GM12878 (cell line): Measurements from ENCODE around the gene CES4A. TPM values are rescaled to one million over a fixed set of nuclear protein-coding genes. Genes with fewer than 3 reads are reported as not detected.

Source experiments
- ATAC-seq: fragments of 200-7000 bp; cut with Tn5 transposase; 3 replicates; pipeline ENCODE4 v1.9.1; 2020; ENCODE audit warnings: mild to moderate bottlenecking, moderate library complexity
- BruUV-seq: library from RNA; stranded (reverse); fragments of 400-500 nt; replicated peaks from 2 replicates; lab custom pipeline; 2021; lab: Mats Ljungman, UMichigan
- CTCF ChIA-PET: fragments of 300-600 bp; sonication (Branson Sonifier 250); formaldehyde crosslinking; extraction: SDS; loops from one replicate; lab custom pipeline; 2021; ENCODE audit warnings: inconsistent platforms; lab: Yijun Ruan, JAX
- POLR2A ChIA-PET: fragments of 350-600 bp; formaldehyde crosslinking; extraction: SDS; loops from one replicate; lab custom pipeline; 2021; ENCODE audit warnings: inconsistent platforms; lab: Charles Lee
- RAD21 ChIA-PET: fragments of 300-600 bp; sonication (Branson Sonifier 250); formaldehyde crosslinking; loops from one replicate; lab custom pipeline; 2023; ENCODE audit warnings: antibody characterized with exemption; ENCODE audit not compliant: unreplicated experiment; lab: Charles Lee
- SMC1A ChIA-PET: fragments of 300-600 bp; sonication (Branson Sonifier 250); formaldehyde crosslinking; loops from one replicate; lab custom pipeline; 2023; ENCODE audit not compliant: unreplicated experiment, uncharacterized antibody; lab: Charles Lee
- DNase-seq: peaks from one replicate; pipeline ENCODE4 v3.0.0-alpha.2; 2011; ENCODE audit warnings: low read depth, low spot score
- FAIRE-seq: peaks from 3 replicates; lab custom pipeline; 2011; peaks lifted over from hg19 to GRCh38; lab: Jason Lieb, UNC
- H2AFZ ChIP-seq: 2 replicates; pipeline ENCODE4 v1.6.0; 2011; ENCODE audit warnings: low read depth, low read length, control low read depth; ENCODE audit not compliant: control insufficient read depth
- H3K27ac ChIP-seq: 2 replicates; pipeline ENCODE4 v1.5.1; 2011; ENCODE audit warnings: control low read depth; ENCODE audit not compliant: control insufficient read depth, insufficient read depth
- H3K27me3 ChIP-seq, 2 experiments: replicated peaks in 1 of 2; 2 replicates each; pipeline versions ENCODE4 v1.6.0 to v1.6.1; 2011; ENCODE audit warnings: low read length in 1 of 2; ENCODE audit not compliant: control insufficient read depth in 2 of 2, insufficient read depth in 2 of 2
- H3K36me3 ChIP-seq, 2 experiments: 2 replicates each; pipeline ENCODE4 v1.5.1; 2011; ENCODE audit warnings: low read length in 1 of 2; ENCODE audit not compliant: control insufficient read depth in 2 of 2, insufficient read depth in 2 of 2
- H3K4me1 ChIP-seq: 2 replicates; pipeline ENCODE4 v1.6.1; 2011; ENCODE audit warnings: mild to moderate bottlenecking, low read length, moderate library complexity, mixed read lengths; ENCODE audit not compliant: control insufficient read depth, insufficient read depth
- H3K4me2 ChIP-seq: 2 replicates; pipeline ENCODE4 v1.6.0; 2011; ENCODE audit warnings: control low read depth; ENCODE audit not compliant: control insufficient read depth, insufficient read depth
- H3K4me3 ChIP-seq: fragments of 200-600 bp; sonication (generic); 2 replicates; pipeline ENCODE4 v1.5.1; 2016
- H3K79me2 ChIP-seq: 2 replicates; pipeline ENCODE4 v1.6.0; 2011; ENCODE audit warnings: low read length; ENCODE audit not compliant: control insufficient read depth, insufficient read depth
- H3K9ac ChIP-seq: 2 replicates; pipeline ENCODE4 v1.8.0; 2011; ENCODE audit warnings: low read length, control low read depth, mixed read lengths; ENCODE audit not compliant: control insufficient read depth, insufficient read depth
- H3K9me3 ChIP-seq: replicated peaks from 3 replicates; pipeline ENCODE4 v1.5.1; 2011; ENCODE audit warnings: mild to moderate bottlenecking, low read length; ENCODE audit not compliant: control insufficient read depth, insufficient read depth
- H4K20me1 ChIP-seq: 2 replicates; pipeline ENCODE4 v1.6.0; 2011; ENCODE audit not compliant: control insufficient read depth, insufficient read depth
- CBX5 ChIP-seq: sonication (generic); IDR thresholded peaks from 2 replicates; pipeline ENCODE4 v1.6.1; 2016; ENCODE audit warnings: low read depth, moderate library complexity, mild to moderate bottlenecking, inconsistent platforms
- HDGF ChIP-seq: fragments of 450-650 bp; IDR thresholded peaks from 2 replicates; pipeline ENCODE4 v1.6.1; 2016; ENCODE audit warnings: antibody characterized with exemption
- NRF1 ChIP-seq: conservative IDR thresholded peaks from 2 replicates; pipeline ENCODE4 v1.6.1; 2011; ENCODE audit warnings: mild to moderate bottlenecking, low read depth, low read length, improper control_type of control experiment
- SMARCA5 ChIP-seq: fragments of 450-650 bp; IDR thresholded peaks from 2 replicates; pipeline ENCODE4 v1.6.1; 2017; ENCODE audit warnings: mild to moderate bottlenecking
- SUPT20H ChIP-seq: IDR thresholded peaks from 2 replicates; pipeline ENCODE4 v1.6.1; 2011; ENCODE audit warnings: low read depth, mild to moderate bottlenecking, low read length, moderate library complexity, borderline replicate concordance; ENCODE audit not compliant: control insufficient read depth
- ZBTB11 ChIP-seq: fragments of 450-650 bp; formaldehyde crosslinking; IDR thresholded peaks from 2 replicates; pipeline ENCODE4 v1.5.0; 2022; ENCODE audit warnings: mild to moderate bottlenecking, missing genetic modification characterization
- ZNF622 ChIP-seq: fragments of 450-650 bp; IDR thresholded peaks from 2 replicates; pipeline ENCODE4 v1.6.1; 2017; ENCODE audit warnings: mild to moderate bottlenecking, inconsistent platforms
- WGBS: methylation state at CpG from one replicate; pipeline ENCODE4 v1.1.6; 2016; ENCODE audit warnings: low lambda C conversion rate; ENCODE audit not compliant: insufficient replicate concordance, insufficient coverage; ENCODE audit errors: missing lambda C conversion rate; 5-methylcytosine and 5-hydroxymethylcytosine counted together
- in situ Hi-C: fragments of 300-500 bp; cut with MboI; formaldehyde crosslinking; loops from 9 replicates; pipeline ENCODE4 v1.14.3; 2018; ENCODE audit warnings: mixed read lengths
- intact Hi-C: fragments of 100-400 bp; cut with micrococcal nuclease; formaldehyde crosslinking; loops from one replicate; pipeline ENCODE4 v1.14.2; 2022; ENCODE audit not compliant: unreplicated experiment
- polyA plus RNA-seq, 11 experiments: library from polyadenylated mRNA; depleted of rRNA in 4 of 11; unstranded in 6 of 11; stranded (reverse) in 5 of 11; fragments of >200 nt; fragmentation: Nextera tagmentation in 4 of 11; fragmentation: Illumina TruSeq in 1 of 11; extraction: Ambion mirVana in 4 of 11; extraction: Trizol in 1 of 11; gene quantifications; 1 replicate in 1 of 11; 2 replicates in 10 of 11; pipeline versions ENCODE4 v1.2.1 to v1.2.3, GENCODE V29; 2011 to 2016; ENCODE audit warnings: inconsistent platforms in 2 of 11, missing spikeins in 2 of 11, low read depth in 1 of 11
- total RNA-seq, 4 experiments: library from RNA; depleted of rRNA in 3 of 4; stranded (reverse); fragments of >200 nt in 3 of 4; fragmentation: Illumina TruSeq in 1 of 4; extraction: Trizol in 1 of 4; gene quantifications; 2 replicates each; pipeline versions ENCODE4 v1.2.1 to v1.2.3, GENCODE V29; 2013 to 2021

CES4A gene
- total and polyA plus RNA-seq, 10 of the 15 experiments (the other 5 are each of a cell fraction or from before 2014, with no cell fraction given): 0.05 to 5.0 (median 2.1) TPM

- RAD21 ChIA-PET: no interaction called here
- no peak overlapping the region for H2AFZ ChIP-seq
- CTCF ChIA-PET: interaction anchor here (0.6 kb wide), 1 partner anchor 49 kb away, joined by 4 read pairs; no protein-coding TSS in a partner anchor
- in situ Hi-C loops (loop anchor here (10.0 to 25.0 kb wide), 2 partner anchors 62 to 416 kb away; partner anchors contain the start of genes CES2, CIAO2B and ZDHHC1), intact Hi-C loops (no loop called here)
- no peak for TF ChIP-seq HDGF
- TF ChIP-seq ZBTB11 (CRISPR knock-in tag): no peak
- TF ChIP-seq ZNF622: no peak
- no peak for TF ChIP-seq CBX5
- no peak for TF ChIP-seq SUPT20H
- TF ChIP-seq SMARCA5: no peak
- no peak for TF ChIP-seq NRF1
- H3K9me3 ChIP-seq: no peaks in the 10 kb centered on the region
- peaks cover 0 to 1% of the 10 kb centered on the region in 2 experiments; a peak in 2 of 4 replicates for H3K27me3 ChIP-seq
- DNase-seq: no peak
- SMC1A ChIA-PET: no interaction called here
- BruUV-seq: no TSS peak
- no peak overlapping the region for H3K27ac ChIP-seq
- no peak for FAIRE-seq
- 24% methylated on average over 6 of the region's 6 CpGs for WGBS
- POLR2A ChIA-PET: no interaction called here
- no peaks in the 10 kb centered on the region for H3K79me2 ChIP-seq
- no peak overlapping the region for H3K4me2 ChIP-seq
- no peak for ATAC-seq
- H4K20me1 ChIP-seq: no peaks in the 10 kb centered on the region
- no peaks in the 10 kb centered on the region for H3K36me3 ChIP-seq
- no peak overlapping the region for H3K4me3 ChIP-seq
- H3K4me1 ChIP-seq: no peaks in the 10 kb centered on the region; the same call in 1 of the 2 replicates
- H3K9ac ChIP-seq: no peak overlapping the region
These were observed 8.1 kb downstream of the CES4A start for GRCh38 chr16:66996324-66996982.
